ENCODE data around the gene SOX2.

Gene SOX2

DNA sequence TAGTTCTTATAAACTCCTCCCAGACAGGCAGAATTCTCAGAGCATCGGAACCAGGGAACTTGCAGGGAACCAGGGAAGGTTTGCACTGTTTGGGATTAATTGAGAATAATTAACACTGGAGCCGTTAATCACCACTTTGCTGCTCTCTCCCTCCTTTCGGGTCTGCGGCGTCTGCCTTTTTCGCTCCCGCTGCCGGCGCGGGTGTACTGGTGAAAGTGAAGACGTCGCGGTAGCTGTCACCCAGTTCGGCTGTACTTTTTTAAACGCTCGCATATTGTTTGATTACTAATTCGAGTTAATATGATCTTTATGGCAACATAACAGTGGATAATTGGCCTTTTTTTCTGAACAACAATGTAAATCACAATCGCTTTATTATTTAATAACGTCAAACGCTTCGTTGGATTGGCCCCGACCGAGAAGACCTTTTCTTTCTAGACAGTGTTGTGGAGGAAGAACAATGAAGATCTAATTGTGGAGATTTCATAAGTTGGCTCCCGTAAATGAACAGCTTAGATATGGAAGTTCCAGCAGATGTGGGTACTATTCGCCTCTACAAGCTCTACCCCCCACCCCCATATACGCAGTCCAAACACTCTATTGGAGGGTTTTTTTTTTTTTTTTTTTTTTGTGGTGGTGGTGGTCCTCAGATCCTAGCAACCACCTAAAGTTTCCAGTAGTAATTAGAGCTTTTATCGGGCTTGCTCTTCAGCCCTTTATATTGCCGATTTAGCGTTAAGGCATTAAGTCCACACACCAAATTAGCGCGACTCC lies 12.7 kb downstream of the SOX2 start:
- POLR2A ChIA-PET, result no interaction called here
- no peak for TF ChIP-seq CTCF (IDR thresholded peaks at IDR 0.05; ENCODE audit: insufficient read depth, low read length, missing control alignments)

GRCh38 chr3:181725131-181725731 lies 13.5 kb downstream of the SOX2 start:
- H3K4me3 ChIP-seq (ENCODE audit: low read depth, low read length), result no peak overlapping the region
- no peak for TF ChIP-seq CTCF (IDR thresholded peaks at IDR 0.05; ENCODE audit: insufficient read depth, low read length, missing control alignments)
- no peak for DNase-seq (ENCODE audit: low read depth, low spot score)
- ChIA-PET CTCF (interaction anchor here (1.5 kb wide), 1 partner anchor 23 kb away, joined by 3 read pairs; no protein-coding TSS in a partner anchor), POLR2A (no interaction called here)

More for the DNA sequence above, 12.7 kb downstream of the SOX2 start:
- no peak overlapping the region for H3K4me3 ChIP-seq (ENCODE audit: low read depth, low read length)
- DNase-seq (ENCODE audit: low read depth, low spot score), result no peak
- CTCF ChIA-PET, result interaction anchor here (1.5 kb wide), 1 partner anchor 23 kb away, joined by 3 read pairs; no protein-coding TSS in a partner anchor

DNA sequence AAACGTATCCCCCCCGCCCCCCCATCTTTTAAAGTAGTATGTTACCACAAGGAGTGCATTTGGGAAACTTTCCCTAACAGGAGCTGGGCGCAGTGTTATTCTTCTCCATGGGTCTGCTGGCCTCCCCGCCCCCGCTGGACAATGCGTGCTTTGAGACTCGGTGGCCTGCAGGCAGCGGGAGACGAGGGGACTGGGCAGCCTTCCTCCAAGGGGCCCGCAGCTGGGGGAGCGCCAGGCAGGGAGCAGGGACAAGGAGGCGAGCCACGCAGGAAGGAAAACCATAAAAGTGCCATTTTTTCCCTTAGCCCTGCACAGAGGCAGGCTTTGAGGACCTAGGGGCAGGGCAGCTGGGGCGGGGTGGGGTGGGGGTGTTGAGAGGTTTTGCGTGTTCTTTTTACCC lies 14.1 kb downstream of the SOX2 start:
- TF ChIP-seq CTCF (IDR thresholded peaks at IDR 0.05; ENCODE audit: insufficient read depth, low read length, missing control alignments), result no peak
- H3K4me3 ChIP-seq (ENCODE audit: low read depth, low read length), result no peak overlapping the region
- ChIA-PET CTCF (no interaction called here), POLR2A (no interaction called here)
- DNase-seq (ENCODE audit: low read depth, low spot score), result no peak

GRCh38 chr3:181726351-181727330 lies 14.9 kb downstream of the SOX2 start:
- no peak for TF ChIP-seq CTCF (IDR thresholded peaks at IDR 0.05; ENCODE audit: insufficient read depth, low read length, missing control alignments)
- H3K4me3 ChIP-seq (ENCODE audit: low read depth, low read length), result no peak overlapping the region
- no peak for DNase-seq (ENCODE audit: low read depth, low spot score)
- ChIA-PET CTCF (no interaction called here), POLR2A (no interaction called here)

DNA sequence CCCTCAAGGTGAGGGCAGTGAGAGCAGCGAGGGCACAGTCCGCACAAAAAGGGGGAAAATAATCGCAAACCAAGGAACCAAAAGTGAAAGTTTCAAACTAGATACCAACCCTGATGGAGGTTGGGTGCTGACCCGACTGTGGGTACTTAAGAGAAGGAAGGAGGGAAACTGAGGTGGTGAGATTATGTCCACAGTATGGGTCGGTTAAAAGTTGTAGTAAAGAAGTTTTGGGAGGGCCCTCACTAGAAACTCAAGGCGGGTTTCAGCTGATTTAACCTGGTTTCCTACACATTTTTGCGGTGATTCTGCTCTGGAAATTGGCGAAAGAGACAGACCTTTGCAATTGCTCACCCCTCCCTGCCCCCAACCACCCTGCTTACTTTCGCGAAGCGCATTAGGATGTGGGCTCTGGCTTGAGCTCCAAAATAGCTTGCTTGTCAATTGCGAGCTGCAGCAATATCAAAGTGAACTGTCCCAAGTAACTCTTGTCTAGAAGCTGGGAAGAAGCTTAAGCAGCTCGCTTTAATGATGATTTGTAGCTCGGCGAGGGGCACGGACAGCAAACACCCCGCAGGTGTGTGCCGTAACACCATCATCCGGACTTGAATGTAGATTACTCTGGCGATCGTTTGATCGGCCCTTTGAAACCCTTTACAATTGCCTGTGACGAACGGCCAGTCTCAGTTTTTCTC lies 15.8 kb downstream of the SOX2 start:
- CTCF ChIA-PET, result no interaction called here
- POLR2A ChIA-PET, result no interaction called here
- TF ChIP-seq CTCF (IDR thresholded peaks at IDR 0.05; ENCODE audit: insufficient read depth, low read length, missing control alignments), result no peak
- no peak overlapping the region for H3K4me3 ChIP-seq (ENCODE audit: low read depth, low read length)
- no peak for DNase-seq (ENCODE audit: low read depth, low spot score)
